Measurements from ENCODE around the gene BRD8. TPM values are rescaled to one million over a fixed set of nuclear protein-coding genes. Genes with fewer than 3 reads are reported as not detected.

Gene BRD8
- total RNA-seq, 1 experiment from 2014 or later = 80.8 TPM

DNA sequence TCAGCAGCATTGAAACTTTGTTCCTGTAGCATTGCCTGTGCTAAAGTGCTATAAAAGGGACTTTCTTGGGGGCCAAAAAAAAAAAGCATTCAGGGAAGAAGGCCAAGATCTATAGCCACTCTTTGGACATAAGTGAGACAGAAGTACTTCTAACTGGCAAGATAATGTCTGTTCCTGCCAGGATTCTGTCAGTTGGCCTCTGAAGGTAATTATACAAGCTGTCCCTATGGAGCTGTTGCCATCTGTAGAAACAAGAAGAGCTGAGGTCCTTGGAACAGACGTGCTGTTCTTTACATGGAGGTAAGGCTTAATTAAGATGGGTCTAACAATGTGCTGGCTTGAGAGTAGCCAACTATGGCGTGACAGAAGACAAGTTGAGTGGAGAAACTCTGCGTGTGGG lies 10.2 kb upstream of the BRD8 start:
- Histone ChIP-seq H3K4me3 (replicated peaks in 1 of 2; ENCODE audit: low read depth in 1 of 2, low read length in 2 of 2) (no peak overlapping the region), H3K27me3 (ENCODE audit: insufficient read depth, low read length) (no peaks in the 10 kb centered on the region), H2AFZ (ENCODE audit: low read depth, low read length, poor library complexity, severe bottlenecking) (no peak overlapping the region), H3K9me3 (ENCODE audit: control insufficient read depth in 1 of 2, insufficient read depth in 1 of 2, low read depth in 1 of 2, low read length in 2 of 2) (no peaks in the 10 kb centered on the region), H3K36me3 (ENCODE audit: control insufficient read depth in 1 of 2, insufficient read depth in 2 of 2, low read length in 2 of 2) (peaks cover 71% of the 10 kb centered on the region in 2 experiments), H3K9me2 (ENCODE audit: insufficient read depth) (no peaks in the 10 kb centered on the region), H3K9ac (ENCODE audit: low read length) (no peak overlapping the region), H3K4me1 (ENCODE audit: control insufficient read depth in 1 of 2, insufficient read depth in 2 of 2, low read length in 2 of 2) (no peaks in the 10 kb centered on the region), H3K4me2 (ENCODE audit: low read length) (no peak overlapping the region), H3K27ac (ENCODE audit: low read depth, low read length) (no peak overlapping the region), H3K79me2 (ENCODE audit: insufficient read depth, low read length) (no peaks in the 10 kb centered on the region; the same call in 1 of the 2 replicates), H4K20me1 (ENCODE audit: insufficient read depth) (no peaks in the 10 kb centered on the region)
- no peak for TF ChIP-seq RAD21 (IDR thresholded peaks at IDR 0.05; ENCODE audit: low read depth)
- no peak for TF ChIP-seq SIN3A (IDR thresholded peaks at IDR 0.05; ENCODE audit: low read depth)
- TF ChIP-seq SRF (IDR thresholded peaks at IDR 0.05; ENCODE audit: low read depth) = no peak
- TF ChIP-seq TCF7L2 (IDR thresholded peaks at IDR 0.05; ENCODE audit: borderline replicate concordance, extremely low read depth, insufficient read depth, insufficient read length) = no peak
- no peak for TF ChIP-seq CBX3 (IDR thresholded peaks at IDR 0.05; ENCODE audit: low read depth)
- no peak for TF ChIP-seq SP1 (IDR thresholded peaks at IDR 0.05; ENCODE audit: low read depth)
- DNase-seq (ENCODE audit: low read depth, low spot score) = no peak
- POLR2A ChIA-PET = interaction anchor here (0.8 kb wide), 1 partner anchor 12 kb away, joined by 3 read pairs; no protein-coding TSS in a partner anchor
- intact Hi-C loops (cut with micrococcal nuclease) = loop anchor here (10.0 kb wide), 1 partner anchor 356 kb away; the partner anchor contains the start of gene ETF1
- CTCF ChIA-PET = interaction anchor here (1.5 kb wide), 1 partner anchor 9 kb away, joined by 3 read pairs; no protein-coding TSS in a partner anchor
- ATAC-seq = no peak
- RAD21 ChIA-PET (ENCODE audit: low non-redundant PET in 1 of 2, low total read pairs in 2 of 2, uncharacterized antibody in 2 of 2, unreplicated experiment in 2 of 2) = no interaction called here
- BruUV-seq (replicated peaks) = no TSS peak

DNA sequence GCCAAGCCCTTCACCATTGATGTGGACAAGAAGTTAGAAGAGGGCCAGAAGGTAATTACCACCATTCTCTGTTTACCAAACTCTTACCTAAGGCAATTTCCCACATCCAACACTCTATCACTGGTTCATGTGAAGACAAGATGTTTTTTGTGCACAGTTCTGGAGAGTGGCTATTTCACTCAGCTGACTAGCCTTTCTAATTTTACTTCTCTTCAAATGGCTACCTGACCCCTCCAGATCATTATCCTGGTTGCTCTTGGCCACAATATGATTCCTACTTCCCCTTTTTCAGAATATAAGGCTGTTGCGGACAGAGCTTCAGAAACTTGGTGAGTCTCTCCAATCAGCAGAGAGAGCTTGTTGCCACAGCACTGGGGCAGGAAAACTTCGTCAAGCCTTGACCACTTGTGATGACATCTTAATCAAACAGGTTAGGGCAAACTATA lies 7.6 kb upstream of the BRD8 start:
- ATAC-seq = no peak
- TF ChIP-seq, protein P1, sequence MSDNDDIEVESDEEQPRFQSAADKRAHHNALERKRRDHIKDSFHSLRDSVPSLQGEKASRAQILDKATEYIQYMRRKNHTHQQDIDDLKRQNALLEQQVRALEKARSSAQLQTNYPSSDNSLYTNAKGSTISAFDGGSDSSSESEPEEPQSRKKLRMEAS (IDR thresholded peaks at IDR 0.05) = no peak
- TF ChIP-seq EZH2phosphoT487 (IDR thresholded peaks at IDR 0.05; ENCODE audit: borderline replicate concordance) (no peak), EZH2 (IDR thresholded peaks at IDR 0.05) (no peak)

More for the DNA sequence above, 7.6 kb upstream of the BRD8 start:
- peaks cover 80 to 85% of the 10 kb centered on the region in 2 experiments for H3K36me3 ChIP-seq (ENCODE audit: control insufficient read depth in 1 of 2, insufficient read depth in 2 of 2, low read length in 2 of 2)
- H3K27me3 ChIP-seq (ENCODE audit: insufficient read depth, low read length) = no peaks in the 10 kb centered on the region
- BruUV-seq (replicated peaks) = no TSS peak
- H2AFZ ChIP-seq (ENCODE audit: low read depth, low read length, poor library complexity, severe bottlenecking) = no peak overlapping the region
- H3K9ac ChIP-seq (ENCODE audit: low read length) = no peak overlapping the region
- CTCF ChIA-PET = interaction anchor here (1.4 kb wide), 1 partner anchor 97 kb away, joined by 3 read pairs; no protein-coding TSS in a partner anchor
- H3K4me2 ChIP-seq (ENCODE audit: low read length) = no peak overlapping the region
- POLR2A ChIA-PET = no interaction called here
- no peaks in the 10 kb centered on the region for H3K4me1 ChIP-seq (ENCODE audit: control insufficient read depth in 1 of 2, insufficient read depth in 2 of 2, low read length in 2 of 2)
- no peak overlapping the region for H3K27ac ChIP-seq (ENCODE audit: low read depth, low read length)
- peaks cover 7% of the 10 kb centered on the region for H3K79me2 ChIP-seq (ENCODE audit: insufficient read depth, low read length)
- RAD21 ChIA-PET (ENCODE audit: low non-redundant PET in 1 of 2, low total read pairs in 2 of 2, uncharacterized antibody in 2 of 2, unreplicated experiment in 2 of 2) = no interaction called here
- no peaks in the 10 kb centered on the region for H4K20me1 ChIP-seq (ENCODE audit: insufficient read depth)
- no peaks in the 10 kb centered on the region for H3K9me2 ChIP-seq (ENCODE audit: insufficient read depth)
- no peak for DNase-seq (ENCODE audit: low read depth, low spot score)
- intact Hi-C loops (cut with micrococcal nuclease) = loop anchor here (10.0 kb wide), 1 partner anchor 359 kb away; the partner anchor contains the start of gene ETF1
- no peak overlapping the region for H3K4me3 ChIP-seq (replicated peaks in 1 of 2; ENCODE audit: low read depth in 1 of 2, low read length in 2 of 2)
- H3K9me3 ChIP-seq (ENCODE audit: control insufficient read depth in 1 of 2, insufficient read depth in 1 of 2, low read depth in 1 of 2, low read length in 2 of 2) = no peaks in the 10 kb centered on the region
